ENCODE measurements around the gene SLC50A1. TPM values are rescaled to one million over a fixed set of nuclear protein-coding genes. Genes with fewer than 3 reads are reported as not detected.

Gene SLC50A1, protein sequence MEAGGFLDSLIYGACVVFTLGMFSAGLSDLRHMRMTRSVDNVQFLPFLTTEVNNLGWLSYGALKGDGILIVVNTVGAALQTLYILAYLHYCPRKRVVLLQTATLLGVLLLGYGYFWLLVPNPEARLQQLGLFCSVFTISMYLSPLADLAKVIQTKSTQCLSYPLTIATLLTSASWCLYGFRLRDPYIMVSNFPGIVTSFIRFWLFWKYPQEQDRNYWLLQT
- 28.1 and 31.6 TPM in 2 replicates for total RNA-seq

DNA sequence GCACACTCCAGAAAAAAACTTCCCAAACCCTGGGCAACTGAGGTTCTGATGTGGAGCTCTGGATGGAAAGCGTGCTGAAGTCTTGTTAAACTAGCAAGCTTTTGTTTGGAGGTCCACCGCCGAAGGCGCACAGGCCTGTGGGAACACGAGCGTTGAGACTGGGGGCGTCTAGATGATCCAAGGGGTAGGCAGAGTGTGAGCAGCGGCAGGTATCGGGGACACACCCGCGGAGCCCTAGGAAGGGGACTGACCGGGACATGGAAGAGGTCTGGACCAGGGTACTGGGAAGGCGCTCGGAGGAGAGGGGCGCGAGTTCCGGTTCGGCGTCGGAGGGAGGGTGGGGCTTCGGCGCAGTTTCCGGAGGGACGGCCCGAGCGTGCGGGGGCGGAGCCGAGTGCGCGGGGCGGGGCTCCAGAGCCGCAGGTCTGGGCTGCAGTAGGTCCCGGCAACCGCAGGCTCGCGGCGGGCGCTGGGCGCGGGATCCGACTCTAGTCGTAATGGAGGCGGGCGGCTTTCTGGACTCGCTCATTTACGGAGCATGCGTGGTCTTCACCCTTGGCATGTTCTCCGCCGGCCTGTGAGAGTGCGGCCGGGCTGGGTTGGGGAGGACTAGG lies at the start of gene SLC50A1:
Gene SLC50A1 (plus strand): TSS at position 438 of the 614 bp plus-strand sequence. CDS start 60 bp downstream, at position 498.

DNA sequence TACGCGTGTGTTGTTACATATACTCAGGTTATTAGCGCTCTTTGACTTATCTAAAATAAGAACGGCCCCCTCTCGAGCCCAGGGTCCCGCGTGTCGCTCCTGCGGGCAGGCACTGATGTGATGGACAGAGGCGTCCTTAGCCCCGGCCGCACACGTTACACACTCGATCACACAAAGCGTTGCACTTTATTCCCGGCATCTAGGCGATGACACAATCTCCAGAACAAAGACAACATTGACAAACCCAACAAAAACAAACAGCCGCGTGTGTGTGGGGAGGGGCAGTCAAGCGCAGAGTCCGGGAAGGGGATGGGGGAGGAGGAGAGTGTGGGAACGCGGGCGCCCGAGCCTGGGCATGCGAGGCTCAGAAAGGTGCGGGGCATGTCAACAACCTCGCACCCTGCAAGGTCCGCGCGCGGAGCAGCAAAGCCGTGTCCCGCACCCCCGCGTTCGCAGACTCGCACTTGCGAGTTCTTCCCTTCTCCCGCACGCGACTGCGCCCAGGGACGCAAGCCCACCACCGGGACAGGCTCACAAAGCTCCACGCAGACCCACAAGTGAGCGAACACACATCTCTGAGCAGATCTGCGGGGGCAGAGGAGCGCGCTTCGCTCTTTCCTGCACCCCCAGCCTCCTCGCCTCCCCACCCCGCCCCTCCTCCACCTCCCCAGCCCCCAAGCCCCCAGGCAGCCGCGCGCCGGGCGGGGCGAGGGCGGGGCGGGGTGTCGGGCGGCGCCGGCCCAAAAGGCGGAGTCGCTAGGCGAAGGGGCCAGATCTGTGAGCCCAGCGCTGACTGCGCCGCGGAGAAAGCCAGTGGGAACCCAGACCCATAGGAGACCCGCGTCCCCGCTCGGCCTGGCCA lies 8.3 kb upstream of the SLC50A1 start, which contains the start of gene EFNA1:
Gene EFNA1 (plus strand): TSS at position 772 of the 862 bp plus-strand sequence. CDS start 102 bp downstream, outside the sequence.

DNA sequence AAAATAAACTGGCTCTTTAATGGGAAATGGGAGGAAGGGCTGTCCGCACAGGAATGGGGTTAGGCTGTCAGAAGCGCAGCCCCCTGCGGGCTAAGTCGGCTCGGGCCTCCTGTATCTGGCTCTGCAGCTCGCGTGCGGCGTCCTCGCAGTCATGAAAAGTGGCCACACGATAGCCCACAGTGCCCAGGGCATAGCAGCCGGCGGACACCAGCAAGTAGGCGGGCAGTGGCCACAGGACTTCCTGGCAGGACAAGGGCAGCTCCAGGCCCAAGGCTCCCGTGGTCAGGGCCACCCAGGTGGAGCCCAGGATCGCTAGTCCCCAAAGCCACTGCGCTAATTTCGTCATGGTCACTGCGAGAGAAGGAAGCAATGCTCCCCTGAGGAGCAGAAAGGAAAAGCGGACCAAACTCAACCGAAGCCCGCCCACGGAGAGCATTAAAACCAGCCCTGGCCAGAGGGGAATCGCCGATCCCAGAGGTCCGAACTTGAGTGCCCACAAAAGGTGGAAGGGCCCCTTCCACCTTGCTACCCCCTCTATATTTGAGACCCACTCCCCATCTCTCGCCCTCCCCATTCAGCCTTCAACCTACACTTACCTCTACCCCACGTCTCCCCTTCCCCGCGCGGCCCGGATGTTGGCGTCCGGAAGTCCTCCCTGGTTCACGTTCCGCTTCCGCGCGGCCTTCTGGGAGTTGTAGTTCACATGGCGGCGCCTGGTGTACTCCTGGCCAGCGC lies 4.4 kb downstream of the SLC50A1 start, which contains the start of gene DPM3:
Gene DPM3 (minus strand): TSS at position 637 of the 735 bp plus-strand sequence. CDS start 291 bp downstream, at position 346.

GRCh38 chr1:155172732-155173477 lies 37.3 kb downstream of the SLC50A1 start, which contains the start of gene KRTCAP2:
Gene KRTCAP2 (minus strand): TSS chr1:155173304. CDS start chr1:155173224, 80 bp downstream.

DNA sequence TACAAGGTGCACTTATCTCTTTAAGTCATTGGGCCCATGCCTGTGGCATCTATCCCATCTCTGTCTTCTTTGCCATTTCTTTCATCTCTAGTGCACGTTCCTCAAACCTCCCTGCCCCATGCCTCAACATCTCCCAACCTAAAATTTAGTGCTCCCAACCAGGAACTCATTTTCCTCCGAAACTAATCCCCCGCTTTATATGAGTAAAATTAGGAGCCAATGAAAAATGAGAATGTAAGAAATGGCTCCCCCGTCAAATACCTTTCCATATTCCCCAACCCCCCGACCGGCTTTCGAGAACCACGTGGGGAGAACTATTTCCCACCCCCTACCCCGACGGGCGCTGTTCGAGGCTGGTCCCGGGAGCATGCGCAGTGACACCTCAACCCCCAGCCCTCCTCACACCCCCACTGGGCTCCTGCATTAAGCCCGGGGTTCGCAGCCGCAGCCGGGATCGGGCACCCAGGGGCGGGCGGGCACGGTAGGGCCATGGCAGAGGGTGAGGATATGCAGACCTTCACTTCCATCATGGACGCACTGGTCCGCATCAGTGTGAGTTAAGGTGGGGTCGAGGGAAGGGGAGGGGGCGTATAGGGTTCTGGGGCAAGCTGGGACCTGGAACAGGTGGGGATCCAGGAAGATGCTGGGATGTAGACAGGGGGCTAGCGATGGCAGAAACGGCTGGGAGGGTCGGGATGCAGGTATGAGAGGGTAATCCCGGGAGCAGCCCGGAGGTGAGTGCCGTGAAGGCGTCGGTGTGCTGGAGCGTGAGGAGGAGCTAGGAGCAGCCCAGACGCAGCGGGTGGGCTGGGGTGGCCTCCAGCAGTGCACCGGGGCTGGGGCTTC lies 38.0 kb downstream of the SLC50A1 start, which contains the start of gene TRIM46:
Gene TRIM46 (plus strand): TSS at position 372 of the 846 bp plus-strand sequence. CDS start 118 bp downstream, at position 490.

Small RNA genes within 50 kb of the gene (small RNA-seq; reads per million reads assigned to genes)
- gene HMGN2P18 (not detected), gene RF00019 (not detected)

Other genes starting within 250 kb of the SLC50A1 start
- gene PMVK, start 199.1 kb upstream of the SLC50A1 start, total RNA-seq, result 5.8 and 6.5 TPM in 2 replicates
- gene PBXIP1, start 179.8 kb upstream of the SLC50A1 start, total RNA-seq, result 59.8 and 75.1 TPM in 2 replicates
- gene PYGO2, start 174.1 kb upstream of the SLC50A1 start, total RNA-seq, result 12.0 and 12.7 TPM in 2 replicates
- gene SHC1, start 165.1 kb upstream of the SLC50A1 start, total RNA-seq, result 312 and 348 TPM in 2 replicates
- gene CKS1B, start 161.2 kb upstream of the SLC50A1 start, total RNA-seq, result 52.3 and 69.7 TPM in 2 replicates
- 32.7 and 35.1 TPM in 2 replicates for gene FLAD1, start 152.5 kb upstream of the SLC50A1 start, total RNA-seq
- gene LENEP, start 142.3 kb upstream of the SLC50A1 start, total RNA-seq, result 0.67 and 1.3 TPM in 2 replicates
- gene ZBTB7B, start 133.1 kb upstream of the SLC50A1 start, total RNA-seq, result 15.4 and 16.8 TPM in 2 replicates
- not detected in 2 replicates for gene DCST2, start 102.1 kb upstream of the SLC50A1 start, total RNA-seq
- gene DCST1, start 102.0 kb upstream of the SLC50A1 start, total RNA-seq, result not detected in 2 replicates
- 508 and 513 TPM in 2 replicates for gene ADAM15, start 84.5 kb upstream of the SLC50A1 start, total RNA-seq
- 11.7 and 12.7 TPM in 2 replicates for gene EFNA4, start 72.1 kb upstream of the SLC50A1 start, total RNA-seq
- 1.6 and 3.6 TPM in 2 replicates for gene EFNA3, start 57.0 kb upstream of the SLC50A1 start, total RNA-seq
- 84.4 and 125 TPM in 2 replicates for gene EFNA1, start 8.0 kb upstream of the SLC50A1 start, total RNA-seq
- gene DPM3, start 4.7 kb downstream of the SLC50A1 start, total RNA-seq, result 42.5 and 53.3 TPM in 2 replicates
- 81.0 and 141 TPM in 2 replicates for gene KRTCAP2, start 37.5 kb downstream of the SLC50A1 start, total RNA-seq
- gene TRIM46, start 38.0 kb downstream of the SLC50A1 start, total RNA-seq, result 6.9 and 12.0 TPM in 2 replicates
- gene THBS3, start 72.0 kb downstream of the SLC50A1 start, total RNA-seq, result 15.8 and 16.7 TPM in 2 replicates
- 42.1 and 44.7 TPM in 2 replicates for gene MTX1, start 72.8 kb downstream of the SLC50A1 start, total RNA-seq
- gene ENTREP3, start 119.6 kb downstream of the SLC50A1 start, total RNA-seq, result 8.2 and 9.5 TPM in 2 replicates
- 43.1 and 51.0 TPM in 2 replicates for gene SCAMP3, start 126.5 kb downstream of the SLC50A1 start, total RNA-seq
- 27.3 and 27.4 TPM in 2 replicates for gene CLK2, start 137.7 kb downstream of the SLC50A1 start, total RNA-seq
- gene HCN3, start 141.6 kb downstream of the SLC50A1 start, total RNA-seq, result 0.65 and 1.3 TPM in 2 replicates
- gene PKLR, start 165.6 kb downstream of the SLC50A1 start, total RNA-seq, result not detected in 2 replicates
- 260 and 393 TPM in 2 replicates for gene FDPS, start 173.0 kb downstream of the SLC50A1 start, total RNA-seq
- 18.6 and 19.2 TPM in 2 replicates for gene RUSC1, start 185.0 kb downstream of the SLC50A1 start, total RNA-seq